DOHH2 (cell line): ENCODE results near the gene SLC45A3.

Source experiments
- H3F3A ChIP-seq: fragments of 200-600 bp; sonication (generic), shearing (Covaris generic); 2 replicates; pipeline ENCODE4 v1.6.0; 2016; ENCODE audit warnings: antibody characterized with exemption, mild to moderate bottlenecking; ENCODE audit not compliant: control insufficient read depth, insufficient read depth
- H3K27ac ChIP-seq: fragments of 200-600 bp; sonication (generic); 2 replicates; pipeline ENCODE4 v1.5.1; 2014; ENCODE audit warnings: low read depth, mild to moderate bottlenecking, low read length, moderate library complexity
- H3K27me3 ChIP-seq: fragments of 200-600 bp; sonication (generic); 2 replicates; pipeline ENCODE4 v1.6.1; 2014; ENCODE audit warnings: mild to moderate bottlenecking, low read length, mixed read lengths; ENCODE audit not compliant: control insufficient read depth
- H3K36me3 ChIP-seq: fragments of 200-600 bp; sonication (generic); 2 replicates; pipeline ENCODE4 v1.6.1; 2014; ENCODE audit warnings: mild to moderate bottlenecking, low read length, moderate library complexity, mixed read lengths; ENCODE audit not compliant: control insufficient read depth
- H3K4me1 ChIP-seq: fragments of 200-600 bp; sonication (generic); 2 replicates; pipeline ENCODE4 v1.6.1; 2014; ENCODE audit warnings: mild to moderate bottlenecking, low read length, mixed read lengths; ENCODE audit not compliant: control insufficient read depth
- H3K4me2 ChIP-seq: fragments of 200-600 bp; sonication (generic); 2 replicates; pipeline ENCODE4 v1.6.0; 2014; ENCODE audit warnings: mild to moderate bottlenecking, low read length, moderate library complexity
- H3K4me3 ChIP-seq: fragments of 200-600 bp; sonication (generic); 2 replicates; pipeline ENCODE4 v1.5.1; 2014; ENCODE audit warnings: mild to moderate bottlenecking, low read length, mixed read lengths
- H3K79me2 ChIP-seq: fragments of 200-600 bp; sonication (generic); 2 replicates; pipeline ENCODE4 v1.6.1; 2014; ENCODE audit warnings: mild to moderate bottlenecking, low read length, mixed read lengths; ENCODE audit not compliant: control insufficient read depth
- H3K9me2 ChIP-seq: fragments of 200-600 bp; sonication (generic); replicated peaks from 2 replicates; pipeline ENCODE4 v1.6.1; 2014; ENCODE audit warnings: mild to moderate bottlenecking, low read length, mixed read lengths; ENCODE audit not compliant: control insufficient read depth
- H3K9me3 ChIP-seq: fragments of 200-600 bp; sonication (generic); 2 replicates; pipeline ENCODE4 v1.6.1; 2014; ENCODE audit warnings: antibody characterized with exemption, low read length, mixed read lengths; ENCODE audit not compliant: control insufficient read depth, insufficient read depth
- H4K20me1 ChIP-seq: fragments of 200-600 bp; sonication (generic); 2 replicates; pipeline ENCODE4 v1.6.0; 2014; ENCODE audit warnings: low read depth, mild to moderate bottlenecking, antibody characterized with exemption, low read length, moderate library complexity; ENCODE audit not compliant: control insufficient read depth, insufficient read depth
- CTCF ChIP-seq: fragments of 200-600 bp; sonication (generic); IDR thresholded peaks from one replicate; pipeline ENCODE4 v1.5.1; 2014; ENCODE audit warnings: antibody characterized with exemption, mild to moderate bottlenecking, low read depth, low read length; ENCODE audit not compliant: poor library complexity, severe bottlenecking
- EZH2phosphoT487 ChIP-seq: fragments of 200-600 bp; sonication (generic); IDR thresholded peaks from 2 replicates; pipeline ENCODE4 v1.6.1; 2017; ENCODE audit warnings: borderline replicate concordance, mild to moderate bottlenecking, antibody characterized with exemption, low read length, moderate library complexity, mixed read lengths

SLC45A3 gene

GRCh38 chr1:205676597-205676996 is 3.7 kb downstream of the SLC45A3 start:
- TF ChIP-seq CTCF (no peak), EZH2phosphoT487 (no peak)
- Histone ChIP-seq H3K4me1 (peaks cover 16% of the 10 kb centered on the region), H3K4me2 (no peak overlapping the region), H3F3A (0 out of 2 replicates have a peak, but pooled peaks cover 3% of the 10 kb centered on the region), H3K9me2 (no peaks in the 10 kb centered on the region), H3K27ac (no peak overlapping the region), H4K20me1 (no peaks in the 10 kb centered on the region), H3K36me3 (no peaks in the 10 kb centered on the region), H3K79me2 (no peaks in the 10 kb centered on the region), H3K27me3 (peaks cover 21% of the 10 kb centered on the region), H3K9me3 (no peaks in the 10 kb centered on the region), H3K4me3 (no peak overlapping the region)

GRCh38 chr1:205676002-205676401 is 4.3 kb downstream of the SLC45A3 start:
- TF ChIP-seq CTCF (no peak), EZH2phosphoT487 (no peak)
- Histone ChIP-seq H3K4me2 (no peak overlapping the region), H3K4me1 (peaks cover 19% of the 10 kb centered on the region)

GRCh38 chr1:205675247-205675646 is 5.1 kb downstream of the SLC45A3 start:
- no peak overlapping the region for H3K27ac ChIP-seq
- no peaks in the 10 kb centered on the region for H4K20me1 ChIP-seq
- H3K36me3 ChIP-seq, result no peaks in the 10 kb centered on the region
- no peaks in the 10 kb centered on the region for H3K9me3 ChIP-seq
- H3K27me3 ChIP-seq, result peaks cover 11% of the 10 kb centered on the region
- no peaks in the 10 kb centered on the region for H3K79me2 ChIP-seq
- 0 out of 2 replicates have a peak, but pooled peaks cover 3% of the 10 kb centered on the region for H3F3A ChIP-seq
- H3K4me3 ChIP-seq, result no peak overlapping the region
- peaks cover 19% of the 10 kb centered on the region for H3K4me1 ChIP-seq
- no peak overlapping the region for H3K4me2 ChIP-seq
- TF ChIP-seq EZH2phosphoT487 (no peak), CTCF (no peak)
- H3K9me2 ChIP-seq, result no peaks in the 10 kb centered on the region

More at GRCh38 chr1:205676002-205676401, 4.3 kb downstream of the SLC45A3 start:
- Histone ChIP-seq H3K79me2 (no peaks in the 10 kb centered on the region), H4K20me1 (no peaks in the 10 kb centered on the region), H3K9me2 (no peaks in the 10 kb centered on the region), H3K27ac (no peak overlapping the region), H3K9me3 (no peaks in the 10 kb centered on the region), H3K36me3 (no peaks in the 10 kb centered on the region), H3K27me3 (peaks cover 18% of the 10 kb centered on the region), H3F3A (0 out of 2 replicates have a peak, but pooled peaks cover 3% of the 10 kb centered on the region), H3K4me3 (no peak overlapping the region)
